GM18873 (cell line): ENCODE data around the gene TMOD1.
"Not testable (repeated sequence)": the region's sequence is repeated elsewhere in the genome, so short reads cannot be mapped to it uniquely, and the experiment has no call there.

Source experiments
- ATAC-seq: cut with Tn5 transposase; IDR thresholded peaks from one replicate; pipeline ENCODE4 v1.9.1; 2021; ENCODE audit warnings: mild to moderate bottlenecking, moderate library complexity, moderate number of reproducible peaks; ENCODE audit not compliant: unreplicated experiment, low FRiP score

TMOD1 gene

DNA sequence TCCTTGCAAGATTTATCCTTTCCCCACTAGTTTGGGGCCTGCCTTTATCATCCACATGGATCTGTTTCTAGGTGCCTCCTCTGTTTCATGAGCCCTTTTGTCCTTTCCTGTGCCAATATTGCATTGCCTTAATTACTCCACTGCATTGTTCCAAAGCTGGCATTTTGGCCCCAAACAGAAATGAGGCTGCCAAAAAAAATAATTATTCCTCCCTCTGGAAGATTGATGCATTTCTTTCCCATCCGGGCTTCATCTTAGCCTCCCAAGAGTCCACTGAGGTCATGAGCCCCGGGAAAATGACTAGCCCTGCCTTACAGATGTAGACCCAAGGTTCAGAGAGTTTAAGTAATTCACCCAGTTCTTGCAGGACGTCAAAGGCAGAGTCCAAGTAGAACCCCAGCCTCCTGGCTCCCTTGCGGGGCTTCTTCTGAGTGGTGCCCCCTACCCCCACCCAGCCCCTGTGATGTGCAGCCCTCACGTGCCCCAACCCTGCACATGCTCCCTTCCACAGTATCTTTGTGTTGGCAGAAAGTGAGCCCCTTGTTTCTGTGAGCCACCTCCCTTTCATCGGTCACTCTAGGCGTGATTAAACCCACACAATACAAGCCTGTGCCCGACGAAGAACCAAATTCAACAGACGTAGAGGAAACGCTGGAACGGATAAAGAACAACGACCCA, 62.1 kb downstream of the TMOD1 start:
- no peak for ATAC-seq

- ATAC-seq, result no peak
Observed at GRCh38 chr9:97564291-97565175, 63.1 kb downstream of the TMOD1 start.

DNA sequence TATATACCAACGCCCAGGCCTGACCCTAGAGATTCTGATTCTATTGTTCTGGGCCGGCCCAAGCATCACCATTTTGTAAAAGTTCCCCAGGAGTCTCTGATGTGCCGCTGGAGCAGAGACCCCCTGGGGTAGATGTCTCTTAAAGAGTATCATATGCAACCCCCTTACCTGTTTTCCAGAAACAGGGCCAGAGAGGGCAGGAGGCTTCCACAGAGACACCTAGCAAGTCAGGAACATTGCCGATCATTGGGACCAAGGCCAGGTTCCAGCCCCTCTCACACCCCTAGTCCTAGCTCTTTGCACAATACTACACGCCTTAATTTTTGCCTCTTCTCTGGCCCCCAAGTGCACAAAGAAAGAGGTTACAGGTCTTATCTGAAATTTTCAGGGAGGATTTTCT, 63.8 kb downstream of the TMOD1 start:
- no peak for ATAC-seq

GRCh38 chr9:97567182-97567893, 65.9 kb downstream of the TMOD1 start:
- ATAC-seq, result no peak

DNA sequence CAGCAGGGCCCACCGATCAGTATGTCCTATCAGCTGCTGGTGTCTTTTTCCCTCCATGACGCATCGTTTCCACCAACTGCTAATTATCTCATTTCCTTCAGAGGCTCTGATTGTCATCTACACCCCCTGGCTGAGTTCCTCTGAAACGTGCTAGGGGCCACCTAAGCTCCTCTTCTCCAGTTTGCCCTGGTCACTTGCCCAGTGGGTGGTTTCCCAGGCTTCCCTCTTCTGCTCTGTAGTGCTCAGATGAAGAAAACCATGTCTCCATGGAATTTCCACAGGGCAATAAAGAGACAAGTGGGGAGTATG, 66.4 kb downstream of the TMOD1 start:
- ATAC-seq, result no peak

- no peak for ATAC-seq
Observed at GRCh38 chr9:97568461-97569275, 67.2 kb downstream of the TMOD1 start.

DNA sequence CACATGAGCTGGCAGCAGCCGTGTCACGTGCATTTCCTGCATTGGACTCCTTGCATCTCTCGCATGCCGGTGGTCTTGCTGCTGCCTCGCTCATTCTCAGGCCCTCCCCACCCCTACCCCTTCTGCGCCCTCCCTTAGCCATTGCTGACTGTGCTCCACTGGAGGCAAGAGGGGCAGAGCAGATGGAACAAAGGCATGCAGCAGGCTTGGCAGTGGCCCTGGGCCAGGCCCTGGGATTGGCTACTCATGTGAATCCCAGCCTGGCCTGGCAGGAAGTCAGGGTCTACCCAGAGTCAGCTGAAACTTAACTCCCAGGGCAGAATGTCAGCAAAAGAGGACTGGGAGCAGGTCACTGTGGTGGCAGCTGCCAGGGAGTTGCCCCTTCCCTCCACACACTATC, 69.4 kb downstream of the TMOD1 start:
- ATAC-seq, result no peak

- ATAC-seq, result no peak
Observed at GRCh38 chr9:97571664-97572063, 70.2 kb downstream of the TMOD1 start.

DNA sequence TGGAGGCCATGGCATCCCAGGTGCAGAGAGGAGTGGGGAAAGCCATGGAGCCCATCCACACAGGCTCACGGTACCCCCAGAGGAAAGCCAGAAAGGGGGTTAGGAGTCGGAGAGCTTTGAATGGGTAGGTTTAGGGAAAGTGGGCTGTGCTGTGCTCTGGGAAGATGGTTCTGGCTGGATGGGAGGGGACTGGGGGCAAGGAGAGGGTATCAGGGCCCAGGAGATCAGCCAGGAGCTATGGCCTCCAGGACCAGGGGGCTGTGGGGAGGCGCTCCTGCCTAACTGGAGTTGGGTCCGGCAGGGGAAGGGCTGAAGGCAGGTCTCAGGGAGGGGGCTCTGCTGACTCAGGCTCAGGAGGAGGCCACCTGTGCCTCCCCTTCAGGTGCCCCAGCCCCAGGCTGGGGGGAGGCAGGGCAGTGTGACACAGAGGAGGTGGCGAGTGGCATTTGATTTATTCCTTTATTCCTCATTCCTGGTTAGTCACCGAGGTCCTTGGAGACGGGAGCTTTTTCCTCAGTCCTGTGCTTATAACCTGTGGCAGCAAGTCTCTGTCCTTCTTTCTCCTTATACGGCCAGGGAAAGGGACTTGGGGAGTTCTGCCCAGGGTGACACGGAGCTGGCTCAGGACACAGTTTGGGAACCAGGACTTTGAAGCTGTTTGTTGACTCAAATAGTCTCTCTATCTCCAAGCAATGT, 70.9 kb downstream of the TMOD1 start:
- no peak for ATAC-seq

GRCh38 chr9:97572892-97573365, 71.5 kb downstream of the TMOD1 start:
- ATAC-seq, result no peak

- no peak for ATAC-seq
Observed at GRCh38 chr9:97573482-97574073, 72.1 kb downstream of the TMOD1 start.

- ATAC-seq, result not testable (repeated sequence)
Observed at GRCh38 chr9:97574101-97574571, 72.7 kb downstream of the TMOD1 start.

DNA sequence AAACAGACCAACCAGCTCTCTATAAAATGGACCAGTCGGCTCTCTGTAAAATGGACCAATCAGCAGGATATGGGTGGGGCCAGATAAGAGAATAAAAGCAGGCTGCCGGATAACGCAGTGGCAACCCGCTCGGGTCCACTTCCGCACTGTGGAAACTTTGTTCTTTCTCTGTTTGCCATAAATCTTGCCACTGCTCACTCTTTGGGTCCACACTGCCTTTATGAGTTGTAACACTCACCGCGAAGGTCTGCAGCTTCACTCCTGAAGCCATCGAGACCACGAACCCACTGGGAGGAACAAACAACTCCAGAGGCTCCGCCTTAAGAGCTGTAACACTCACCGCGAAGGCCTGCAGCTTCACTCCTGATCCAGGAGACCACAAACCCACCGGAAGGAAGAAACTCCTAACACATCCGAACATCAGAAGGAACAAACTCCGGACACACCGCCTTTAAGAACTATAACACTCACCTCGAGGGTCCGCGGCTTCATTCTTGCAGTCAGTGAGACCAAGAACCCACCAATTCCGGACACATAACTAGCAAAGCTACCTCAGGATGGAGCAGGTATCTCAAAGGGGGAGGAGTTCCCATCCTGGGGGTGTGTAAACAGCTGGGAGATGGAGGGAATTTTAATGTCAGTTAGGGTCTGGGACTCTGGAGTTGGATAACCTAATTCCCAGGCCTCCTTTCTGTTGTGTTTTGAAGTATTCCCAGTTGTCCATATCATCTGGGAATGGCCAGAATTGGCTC, 73.6 kb downstream of the TMOD1 start:
- not testable (repeated sequence) for ATAC-seq

GRCh38 chr9:97575673-97576200, 74.3 kb downstream of the TMOD1 start:
- ATAC-seq, result no peak

GRCh38 chr9:97577051-97577450, 75.6 kb downstream of the TMOD1 start:
- no peak for ATAC-seq

- no peak for ATAC-seq
Observed at GRCh38 chr9:97578846-97579245, 77.4 kb downstream of the TMOD1 start.

DNA sequence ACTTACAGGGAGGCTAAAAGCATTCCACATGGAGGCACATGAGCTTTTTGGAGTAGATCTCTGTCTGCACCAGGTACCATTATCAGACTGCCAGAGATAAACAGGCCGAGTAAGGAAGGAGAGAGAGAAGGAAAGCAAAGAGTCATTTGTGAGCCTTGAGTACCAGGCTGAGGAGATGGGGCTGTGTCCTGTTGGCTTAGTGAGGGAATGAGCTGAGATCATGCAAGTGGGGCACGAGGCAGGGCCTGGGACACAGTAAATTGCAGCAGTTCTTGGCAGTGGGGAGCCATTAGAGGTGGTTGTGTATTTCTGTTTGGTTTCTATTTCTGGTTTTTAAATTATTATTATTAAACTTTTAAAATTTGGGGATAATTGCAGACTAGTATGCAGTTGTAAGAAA, 78.4 kb downstream of the TMOD1 start:
- ATAC-seq, result no peak

GRCh38 chr9:97581590-97581989, 80.1 kb downstream of the TMOD1 start:
- not testable (repeated sequence) for ATAC-seq
